NT2/D1 (cell line): Measurements from ENCODE around the gene REP15.

Experiments used
- SUZ12 ChIP-seq: IDR thresholded peaks from 2 replicates; pipeline ENCODE4 v1.6.1; 2011; ENCODE audit not compliant: insufficient read length, insufficient read depth; ENCODE audit errors: extremely low read depth
- YY1 ChIP-seq: IDR thresholded peaks from 2 replicates; pipeline ENCODE4 v1.6.1; 2011; ENCODE audit not compliant: insufficient read length, insufficient read depth
- ZNF274 ChIP-seq: IDR thresholded peaks from 2 replicates; pipeline ENCODE4 v1.6.1; 2011; ENCODE audit warnings: mild to moderate bottlenecking, low read depth, low read length

GRCh38 chr12:27685274-27685673 is 11.0 kb upstream of the REP15 start:
- no peak for TF ChIP-seq YY1
- TF ChIP-seq SUZ12 = no peak
- TF ChIP-seq ZNF274 = no peak
